IPS-18c (cell line): ENCODE measurements around the gene NRXN3.

ENCODE experiments used
- H3K4me3 ChIP-seq: 2 replicates; pipeline ENCODE4 v1.7.0; 2013; ENCODE audit warnings: low read depth, mild to moderate bottlenecking, low read length, moderate library complexity; ENCODE audit not compliant: insufficient read depth
- H3K9me3 ChIP-seq: one replicate; pipeline ENCODE4 v1.6.1; 2013; ENCODE audit warnings: mild to moderate bottlenecking, low read length, moderate library complexity; ENCODE audit not compliant: control insufficient read depth, insufficient read depth

NRXN3 gene

GRCh38 chr14:78207414-78207813 is 37.2 kb downstream of the NRXN3 start:
- Histone ChIP-seq H3K4me3 (no peak overlapping the region), H3K9me3 (no peaks in the 10 kb centered on the region)

DNA sequence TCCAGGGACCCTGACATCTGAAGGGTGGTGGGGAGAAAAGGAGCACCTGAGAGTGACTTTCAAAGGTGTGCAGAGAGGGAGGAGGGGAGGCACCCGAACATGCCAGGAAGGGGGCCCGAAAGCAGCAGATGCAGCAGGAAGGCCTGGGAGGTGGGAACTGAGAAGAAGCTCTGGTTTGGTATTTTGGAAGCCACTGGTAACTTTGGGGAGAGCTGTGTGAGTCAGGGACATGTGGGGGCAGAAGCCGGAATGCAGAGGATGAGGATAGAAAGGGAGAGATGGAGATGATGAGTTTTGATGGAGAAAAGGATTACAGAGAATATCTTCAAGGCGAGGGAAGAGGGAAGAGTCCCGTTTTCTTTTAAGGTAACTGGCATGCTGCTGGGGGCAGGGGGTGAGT is 50.1 kb downstream of the NRXN3 start:
- no peaks in the 10 kb centered on the region for H3K9me3 ChIP-seq

DNA sequence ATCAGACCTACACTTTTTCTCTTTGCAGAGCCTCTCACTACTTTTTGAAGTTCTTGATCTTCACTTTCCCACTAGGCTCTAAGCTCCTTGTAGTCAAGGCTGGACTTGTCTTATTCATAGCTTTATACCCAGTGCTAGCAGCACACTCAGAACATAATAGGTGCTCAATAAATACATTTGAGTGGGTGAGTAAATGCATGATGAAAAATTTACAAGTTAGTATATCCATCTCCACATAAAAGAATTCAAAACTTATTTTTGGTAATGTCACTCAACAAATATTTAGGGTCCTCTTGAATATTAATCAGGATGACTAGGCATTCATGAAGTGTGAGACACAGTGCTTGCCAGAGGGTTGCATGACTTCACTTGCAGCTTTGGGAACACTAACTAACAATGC is 52.6 kb downstream of the NRXN3 start:
- H3K4me3 ChIP-seq: no peak overlapping the region
- H3K9me3 ChIP-seq: no peaks in the 10 kb centered on the region

More for the DNA sequence above, 50.1 kb downstream of the NRXN3 start:
- H3K4me3 ChIP-seq: no peak overlapping the region

DNA sequence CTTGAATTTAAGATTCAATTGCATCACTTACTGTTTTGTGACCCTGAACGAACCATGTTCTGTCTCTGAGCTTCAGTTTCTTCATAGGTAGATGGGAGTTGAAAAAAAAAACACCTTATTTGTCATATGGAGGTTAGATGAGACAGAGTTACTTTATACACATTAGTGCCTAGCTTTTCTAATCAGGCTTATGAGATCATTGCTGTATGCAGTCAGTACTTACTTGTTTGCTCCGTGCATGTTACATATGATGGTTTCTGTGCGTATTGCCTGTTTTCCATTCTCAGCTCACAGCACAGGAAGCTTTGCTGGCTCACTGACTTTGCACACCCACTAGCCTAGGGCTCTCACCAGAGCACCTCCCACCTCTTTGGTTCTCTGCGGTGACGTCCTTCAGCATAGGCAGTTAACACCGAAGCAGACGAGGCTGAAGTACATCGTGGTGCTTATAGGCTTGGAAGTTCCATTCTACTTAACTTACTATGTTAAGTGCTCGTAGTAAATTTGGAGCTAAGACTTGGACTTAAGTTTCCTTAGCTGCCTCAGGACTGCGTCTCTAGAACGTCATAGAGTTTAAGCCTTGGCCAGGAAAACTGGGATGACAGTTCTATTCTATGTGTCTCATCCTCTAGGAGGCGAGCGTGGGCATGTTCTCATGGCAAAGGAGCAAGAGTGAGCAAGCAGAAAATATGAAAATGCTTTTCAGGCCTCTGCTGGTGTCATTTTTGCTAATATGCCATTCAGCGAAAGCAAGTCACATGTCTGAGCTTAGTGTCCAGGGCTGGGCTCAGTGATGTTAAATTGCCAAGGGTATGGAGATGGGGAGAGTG is 57.3 kb downstream of the NRXN3 start:
- Histone ChIP-seq H3K9me3 (no peaks in the 10 kb centered on the region), H3K4me3 (no peak overlapping the region)

GRCh38 chr14:78228702-78229327 is 58.6 kb downstream of the NRXN3 start:
- Histone ChIP-seq H3K4me3 (no peak overlapping the region), H3K9me3 (no peaks in the 10 kb centered on the region)

DNA sequence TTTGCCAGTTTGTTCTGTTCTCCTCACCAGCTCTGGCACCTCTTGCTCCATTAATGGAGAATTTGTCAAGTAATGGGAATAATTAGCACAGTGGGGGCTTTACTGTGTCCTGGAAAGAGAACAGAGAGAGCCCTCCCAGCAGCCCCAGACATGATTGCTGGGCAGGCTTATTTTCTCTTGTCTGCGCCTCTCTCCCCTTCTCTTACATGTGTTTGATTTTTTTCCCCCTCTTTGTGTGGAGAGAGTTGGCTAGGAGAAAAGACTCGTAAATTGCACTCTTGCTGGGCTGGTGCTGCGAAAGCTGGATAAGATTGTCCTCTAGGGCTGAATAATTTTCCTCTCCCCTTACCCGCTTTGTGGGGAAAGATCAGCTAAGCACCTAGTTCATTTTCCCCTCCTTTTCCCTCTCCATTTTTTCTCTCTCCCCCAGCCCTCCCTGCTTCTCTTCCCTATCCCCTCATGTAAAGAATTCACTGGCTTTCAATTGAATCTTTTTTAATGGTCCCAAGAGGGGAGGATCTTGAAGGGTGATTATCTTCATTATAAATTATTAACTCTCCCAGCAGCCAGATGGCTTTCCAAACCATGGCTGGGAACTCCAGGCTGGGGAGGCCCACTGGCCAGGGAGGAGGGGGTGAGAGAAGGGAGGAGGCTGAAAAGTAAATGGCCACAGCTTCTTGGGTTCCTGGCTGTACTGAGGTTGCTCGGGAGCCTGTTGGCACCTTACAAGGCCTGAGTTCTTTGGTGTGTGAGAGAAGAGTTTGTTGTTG is 62.2 kb downstream of the NRXN3 start:
- Histone ChIP-seq H3K4me3 (no peak overlapping the region), H3K9me3 (no peaks in the 10 kb centered on the region)

DNA sequence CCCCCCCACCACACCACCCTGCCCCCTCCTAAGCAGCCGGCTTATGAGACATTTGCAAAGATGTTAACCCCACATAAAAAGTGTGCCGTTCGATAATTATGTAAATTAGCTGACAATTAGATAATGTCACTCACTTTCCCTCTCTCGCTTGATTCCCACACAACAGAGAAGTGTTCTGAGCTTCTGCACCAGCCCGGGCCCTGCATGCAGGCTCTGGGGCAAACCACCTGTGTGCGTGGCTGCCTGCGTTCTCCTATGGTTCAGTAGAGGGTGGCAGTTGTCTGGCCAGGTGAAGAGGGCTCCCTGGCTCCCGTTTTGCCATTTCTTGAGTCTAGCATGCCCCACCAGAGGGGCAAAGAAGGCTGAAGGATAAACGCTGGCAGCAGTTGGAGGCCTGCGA is 68.0 kb downstream of the NRXN3 start:
- no peak overlapping the region for H3K4me3 ChIP-seq
- H3K9me3 ChIP-seq: no peaks in the 10 kb centered on the region

GRCh38 chr14:78240567-78240966 is 70.4 kb downstream of the NRXN3 start:
- H3K4me3 ChIP-seq: no peak overlapping the region
- no peaks in the 10 kb centered on the region for H3K9me3 ChIP-seq

DNA sequence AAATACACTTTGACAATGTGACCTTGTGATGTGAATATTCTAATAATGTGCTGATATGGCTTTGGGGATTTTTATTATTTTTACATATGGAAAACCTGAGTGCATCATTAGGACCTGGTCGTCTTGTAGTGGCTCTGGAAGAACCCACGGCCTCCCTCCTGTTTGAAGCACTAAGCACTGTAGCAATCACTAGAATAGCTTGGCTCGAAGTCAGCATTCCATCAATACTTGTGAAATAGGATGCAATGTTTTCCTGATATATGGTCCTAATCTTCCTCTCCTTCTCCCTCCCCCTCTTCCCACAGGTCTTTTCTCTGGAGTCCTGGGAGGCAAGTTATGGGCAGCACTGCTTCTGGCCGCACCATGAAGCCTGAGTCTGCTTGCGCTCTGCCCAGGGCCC is 71.9 kb downstream of the NRXN3 start:
- no peaks in the 10 kb centered on the region for H3K9me3 ChIP-seq
- no peak overlapping the region for H3K4me3 ChIP-seq

GRCh38 chr14:78243187-78243586 is 73.0 kb downstream of the NRXN3 start:
- Histone ChIP-seq H3K4me3 (no peak overlapping the region), H3K9me3 (no peaks in the 10 kb centered on the region)

DNA sequence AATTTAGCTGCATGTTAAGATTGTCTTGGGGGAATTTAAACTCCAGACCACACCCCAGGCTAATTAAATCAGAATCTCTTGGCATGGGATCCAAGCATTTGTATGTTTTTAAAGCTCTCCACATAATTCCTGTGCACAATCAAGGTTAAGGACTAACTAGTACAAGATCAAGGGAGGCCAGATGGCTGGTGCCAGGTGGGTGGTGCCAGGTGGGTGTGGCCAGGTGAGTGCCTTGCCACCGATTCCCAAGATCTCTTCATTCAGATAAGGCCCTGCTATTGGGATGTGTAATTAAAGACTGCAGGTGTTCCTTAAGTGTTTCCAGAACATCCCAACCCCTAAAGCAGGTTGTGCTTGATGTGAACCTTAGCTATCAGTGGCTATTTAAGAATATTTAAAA is 75.1 kb downstream of the NRXN3 start:
- Histone ChIP-seq H3K9me3 (no peaks in the 10 kb centered on the region), H3K4me3 (no peak overlapping the region)

GRCh38 chr14:78248501-78249090 is 78.4 kb downstream of the NRXN3 start:
- H3K4me3 ChIP-seq: no peak overlapping the region
- H3K9me3 ChIP-seq: no peaks in the 10 kb centered on the region

- Histone ChIP-seq H3K9me3 (no peaks in the 10 kb centered on the region), H3K4me3 (no peak overlapping the region)
Observed at GRCh38 chr14:78251308-78251707, 81.1 kb downstream of the NRXN3 start.

- no peak overlapping the region for H3K4me3 ChIP-seq
- H3K9me3 ChIP-seq: no peaks in the 10 kb centered on the region
Observed at GRCh38 chr14:78253986-78254385, 83.8 kb downstream of the NRXN3 start.

GRCh38 chr14:78254911-78255461 is 84.8 kb downstream of the NRXN3 start:
- H3K9me3 ChIP-seq: no peaks in the 10 kb centered on the region
- no peak overlapping the region for H3K4me3 ChIP-seq

- no peak overlapping the region for H3K4me3 ChIP-seq
- H3K9me3 ChIP-seq: no peaks in the 10 kb centered on the region
Observed at GRCh38 chr14:78259831-78260230, 89.7 kb downstream of the NRXN3 start.

DNA sequence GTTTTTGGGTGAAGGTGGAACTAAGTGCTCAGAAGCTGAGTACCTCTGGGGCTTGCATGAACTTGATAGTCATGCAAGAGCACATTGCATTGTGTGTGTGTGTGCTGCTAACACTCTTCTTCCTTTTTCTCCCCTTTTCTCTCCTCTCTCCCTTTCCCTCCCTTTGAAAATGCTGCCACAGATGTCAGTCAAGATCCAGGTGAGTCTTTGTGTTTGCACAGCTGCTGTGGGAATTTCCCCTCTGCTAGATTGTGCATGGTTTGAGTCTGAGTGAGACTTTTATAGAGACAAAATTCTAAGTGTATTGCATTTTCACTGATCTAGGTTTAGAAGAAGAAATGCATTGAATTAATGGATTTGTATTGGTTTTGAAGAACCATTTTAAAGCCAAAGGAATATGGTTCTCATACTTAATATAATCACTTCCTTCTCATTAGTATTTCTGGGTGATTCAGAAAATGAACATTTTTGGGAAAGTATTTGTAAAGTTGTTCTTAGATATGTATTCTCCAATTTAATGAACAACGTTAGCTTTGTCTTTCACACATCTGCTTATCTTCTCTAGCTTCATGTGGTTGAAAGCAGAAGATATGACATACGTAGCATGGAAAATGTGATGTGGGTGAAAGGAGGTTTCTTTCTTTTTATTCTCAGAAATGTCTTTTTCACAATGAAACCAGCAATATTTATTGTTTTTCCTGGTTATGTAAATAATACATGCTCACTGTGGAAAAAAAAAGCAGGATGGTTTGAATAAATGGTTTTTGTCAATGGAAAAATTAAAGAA is 108.5 kb downstream of the NRXN3 start:
- no peak overlapping the region for H3K4me3 ChIP-seq
- no peaks in the 10 kb centered on the region for H3K9me3 ChIP-seq
